Transverse colon (tissue), 4 donors: ENCODE data around the gene RPL28. TPM values are rescaled to one million over a fixed set of nuclear protein-coding genes. Genes with fewer than 3 reads are reported as not detected.

ENCODE experiments used
- DNase-seq: peaks from one replicate; pipeline ENCODE4 v3.0.0-alpha.2; 2019
- H3K27ac ChIP-seq, 4 donors: fragments of 200-600 bp; sonication (generic); 2 replicates each; pipeline ENCODE4 v1.5.1; 2016 to 2018; ENCODE audit warnings: inconsistent platforms in 4 of 4
- H3K27me3 ChIP-seq: fragments of 200-600 bp; sonication (generic); 2 replicates; pipeline ENCODE4 v1.5.1; 2017; ENCODE audit warnings: inconsistent platforms
- H3K36me3 ChIP-seq, 4 donors: fragments of 200-600 bp; sonication (generic); 2 replicates each; pipeline ENCODE4 v1.5.1; 2017 to 2019; ENCODE audit warnings: inconsistent platforms in 4 of 4
- H3K4me1 ChIP-seq, 4 donors: fragments of 200-600 bp; sonication (generic); 2 replicates each; pipeline ENCODE4 v1.5.1; 2017 to 2020; ENCODE audit warnings: inconsistent platforms in 4 of 4
- H3K4me3 ChIP-seq, 4 donors: fragments of 200-600 bp; sonication (generic); 1 replicate in 1 of 4; 2 replicates in 3 of 4; pipeline versions ENCODE4 v1.5.1 to v1.6.1; 2017 to 2019; ENCODE audit warnings: inconsistent platforms in 4 of 4
- H3K9me3 ChIP-seq, 2 donors: fragments of 200-600 bp; sonication (generic); 2 replicates each; pipeline ENCODE4 v1.5.1; 2017 to 2019; ENCODE audit warnings: inconsistent platforms in 2 of 2
- EP300 ChIP-seq: sonication (generic); formaldehyde crosslinking; IDR thresholded peaks from one replicate; pipeline ENCODE4 v1.6.1; 2017; ENCODE audit warnings: antibody characterized with exemption, low read depth
- POLR2A ChIP-seq: fragments of 450-650 bp; IDR thresholded peaks from one replicate; pipeline ENCODE4 v1.6.1; 2016; ENCODE audit warnings: antibody characterized with exemption, mild to moderate bottlenecking, moderate library complexity
- POLR2AphosphoS5 ChIP-seq, 3 donors: sonication (generic); formaldehyde crosslinking; IDR thresholded peaks; one replicate each; pipeline ENCODE4 v1.6.1; 2016; ENCODE audit warnings: antibody characterized with exemption in 3 of 3
- WGBS, 2 donors: methylation state at CpG; one replicate each; pipeline ENCODE4 v1.1.5; 2018; ENCODE audit warnings: low coverage in 1 of 2; 5-methylcytosine and 5-hydroxymethylcytosine counted together
- in situ Hi-C, 4 donors: fragments of 200-750 bp; cut with MboI; loops; one replicate each; pipeline versions ENCODE4 v1.15.0 to v1.15.1; 2017; ENCODE audit warnings: low sequenced_read_pairs in 3 of 4, low pct_ligation_motif_present in 1 of 4, low pct_unique_long_range_greater_than_20kb in 1 of 4
- intact Hi-C: fragments of 100-400 bp; cut with DNase I; formaldehyde crosslinking; loops from one replicate; pipeline ENCODE4 v1.15.1; 2023; ENCODE audit warnings: low total_unique reads
- total RNA-seq, 4 donors: library from RNA; depleted of rRNA; stranded (reverse); fragments of >200 nt; gene quantifications; one replicate each; pipeline ENCODE4 v1.1.0, GENCODE V29; 2016
- TF ChIP-seq, protein P1 (sequence below), 5 experiments: fragments of 200-600 bp in 3 of 5; fragments of 450-650 bp in 2 of 5; sonication (generic) in 3 of 5; IDR thresholded peaks; 1 replicate in 2 of 5; 2 replicates in 3 of 5; pipeline ENCODE4 v1.5.1; 2016 to 2017; ENCODE audit warnings: antibody characterized with exemption in 5 of 5, inconsistent platforms in 3 of 5, mild to moderate bottlenecking in 2 of 5, moderate library complexity in 1 of 5

Gene RPL28
- total RNA-seq, 4 donors from 2014 or later: 448 to 648 (median 605) TPM

GRCh38 chr19:55373306-55373992 lies 12.3 kb upstream of the RPL28 start:
- peaks cover 3 to 34% (median 20%) of the 10 kb centered on the region in 4 donors for H3K4me1 ChIP-seq
- no peaks in the 10 kb centered on the region for H3K36me3 ChIP-seq
- peaks cover 81% of the 10 kb centered on the region for H3K27me3 ChIP-seq
- no peak for TF ChIP-seq POLR2A
- no peak for TF ChIP-seq EP300
- TF ChIP-seq, protein P1, sequence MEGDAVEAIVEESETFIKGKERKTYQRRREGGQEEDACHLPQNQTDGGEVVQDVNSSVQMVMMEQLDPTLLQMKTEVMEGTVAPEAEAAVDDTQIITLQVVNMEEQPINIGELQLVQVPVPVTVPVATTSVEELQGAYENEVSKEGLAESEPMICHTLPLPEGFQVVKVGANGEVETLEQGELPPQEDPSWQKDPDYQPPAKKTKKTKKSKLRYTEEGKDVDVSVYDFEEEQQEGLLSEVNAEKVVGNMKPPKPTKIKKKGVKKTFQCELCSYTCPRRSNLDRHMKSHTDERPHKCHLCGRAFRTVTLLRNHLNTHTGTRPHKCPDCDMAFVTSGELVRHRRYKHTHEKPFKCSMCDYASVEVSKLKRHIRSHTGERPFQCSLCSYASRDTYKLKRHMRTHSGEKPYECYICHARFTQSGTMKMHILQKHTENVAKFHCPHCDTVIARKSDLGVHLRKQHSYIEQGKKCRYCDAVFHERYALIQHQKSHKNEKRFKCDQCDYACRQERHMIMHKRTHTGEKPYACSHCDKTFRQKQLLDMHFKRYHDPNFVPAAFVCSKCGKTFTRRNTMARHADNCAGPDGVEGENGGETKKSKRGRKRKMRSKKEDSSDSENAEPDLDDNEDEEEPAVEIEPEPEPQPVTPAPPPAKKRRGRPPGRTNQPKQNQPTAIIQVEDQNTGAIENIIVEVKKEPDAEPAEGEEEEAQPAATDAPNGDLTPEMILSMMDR (IDR thresholded peaks at IDR 0.05): no peak
- no peak for TF ChIP-seq POLR2AphosphoS5 (IDR thresholded peaks at IDR 0.05)
- no peak overlapping the region for H3K4me3 ChIP-seq
- 34% methylated on average over 9 of the region's 9 CpGs; no CpG with 5 or more reads in 1 of the 2 donors for WGBS, 2 donors
- DNase-seq: no peak
- no peaks in the 10 kb centered on the region for H3K9me3 ChIP-seq
- intact Hi-C loops (loop anchor here (1.0 kb wide), 1 partner anchor 144 kb away; no protein-coding TSS in a partner anchor), in situ Hi-C loops (no loop called here)
- H3K27ac ChIP-seq: peak overlapping the region in 1 of 4 donors; percentile 31

DNA sequence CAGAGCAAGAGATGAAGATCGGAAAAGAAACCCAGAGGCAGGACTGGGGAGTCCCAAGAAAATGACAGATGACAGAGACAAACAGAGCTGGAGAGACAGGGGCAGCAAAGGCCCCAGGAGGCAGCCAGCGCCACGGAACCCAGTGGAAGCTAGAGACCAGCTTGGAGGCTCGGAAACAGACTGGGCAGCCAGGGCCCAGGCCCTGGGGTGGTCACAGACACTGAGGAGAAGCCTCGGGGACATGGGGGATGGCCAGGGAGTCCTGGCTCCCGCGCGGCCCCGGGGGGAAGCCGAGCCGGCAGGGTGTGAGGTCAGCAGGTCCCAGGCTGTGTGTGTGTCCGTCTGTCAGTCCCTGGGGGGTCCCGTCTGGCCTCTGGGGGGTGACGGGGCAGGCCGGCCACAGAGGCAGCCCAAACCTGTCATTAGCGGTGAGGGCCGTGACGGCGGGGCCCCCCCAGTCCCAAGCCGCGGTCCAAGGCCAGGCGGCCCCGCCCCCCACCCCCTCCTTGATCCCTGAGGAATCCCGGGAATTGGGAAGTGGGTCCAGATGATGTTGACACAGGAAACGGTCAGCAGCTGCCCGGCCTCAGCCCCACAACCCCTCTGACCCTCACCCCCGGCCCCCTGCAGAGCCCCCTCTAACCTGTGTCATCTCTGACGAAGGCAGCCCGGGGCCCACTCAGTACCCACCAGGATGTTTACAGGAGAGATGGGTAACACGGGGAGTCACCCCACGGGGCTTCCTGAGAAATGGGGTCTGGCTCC lies 11.6 kb upstream of the RPL28 start:
- no peak for TF ChIP-seq EP300
- no peak for TF ChIP-seq POLR2AphosphoS5 (IDR thresholded peaks at IDR 0.05)
- TF ChIP-seq, protein P1 (IDR thresholded peaks at IDR 0.05): no peak
- TF ChIP-seq POLR2A: no peak
- peaks cover 74% of the 10 kb centered on the region for H3K27me3 ChIP-seq
- no peak for DNase-seq
- in situ Hi-C loops: no loop called here
- WGBS, 2 donors: 8 to 26% methylated on average over 5 to 29 of the region's 31 CpGs
- no peaks in the 10 kb centered on the region for H3K36me3 ChIP-seq
- H3K27ac ChIP-seq: peak overlapping the region in 1 of 4 donors; percentile 31
- H3K4me3 ChIP-seq: no peak overlapping the region
- intact Hi-C loops: loop anchor here (1.0 kb wide), 1 partner anchor 145 kb away; no protein-coding TSS in a partner anchor
- H3K4me1 ChIP-seq: peaks cover 2 to 29% (median 16%) of the 10 kb centered on the region in 4 donors
- H3K9me3 ChIP-seq: no peaks in the 10 kb centered on the region

DNA sequence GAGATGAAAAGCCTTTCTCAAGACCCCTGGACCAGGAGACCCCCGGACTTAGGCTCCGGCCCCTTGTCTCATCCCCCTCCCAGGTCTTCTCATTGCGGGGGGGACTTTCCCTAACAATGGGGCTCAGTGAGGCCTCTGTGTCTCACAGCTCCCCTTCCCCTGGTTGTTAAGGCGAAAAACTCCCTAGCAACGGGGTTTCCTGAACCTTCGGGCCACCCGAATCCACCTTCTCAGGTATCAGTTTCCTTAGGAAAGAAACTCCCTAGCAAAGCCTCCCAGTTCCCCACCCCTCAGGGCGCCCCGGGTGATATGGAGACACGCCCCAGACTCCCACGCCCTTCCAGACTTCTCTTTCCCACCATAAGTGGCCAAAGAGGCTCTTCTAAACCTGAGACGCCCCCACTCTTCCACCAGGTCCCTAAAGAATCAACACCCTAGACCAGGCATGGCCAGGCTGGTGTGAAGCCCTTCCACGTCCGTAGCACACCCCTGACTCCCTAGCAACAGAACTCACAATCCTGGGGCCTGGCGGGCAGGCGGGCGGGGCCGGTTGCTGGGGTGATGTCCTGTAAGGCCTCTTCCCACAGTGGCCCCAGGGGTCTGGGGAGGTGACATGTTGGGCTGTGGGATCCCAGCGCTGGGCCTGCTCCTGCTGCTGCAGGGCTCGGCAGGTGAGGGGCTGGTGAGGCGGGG lies 9.3 kb upstream of the RPL28 start, which contains the start of gene TMEM190:
TSS of gene TMEM190 (plus strand) at position 586 of the 693 bp plus-strand sequence. CDS start at position 614, 28 bp downstream.
- Histone ChIP-seq H3K36me3 (no peaks in the 10 kb centered on the region), H3K9me3 (no peaks in the 10 kb centered on the region), H3K4me1 (peaks cover 0 to 18% (median 7%) of the 10 kb centered on the region in 4 donors), H3K4me3 (no peak within 1 kb of the TSS), H3K27ac (no peak within 1 kb of the TSS), H3K27me3 (peaks cover 53% of the 10 kb centered on the region)
- WGBS, 2 donors: 32 to 41% methylated on average over 6 to 20 of the region's 21 CpGs
- TF ChIP-seq, protein P1 (IDR thresholded peaks at IDR 0.05): no peak
- TF ChIP-seq EP300 (no peak), POLR2AphosphoS5 (IDR thresholded peaks at IDR 0.05) (no peak)
- in situ Hi-C loops (loop anchor here in 1 of 4 donors (25.0 kb wide), 1 partner anchor 89 kb away; the partner anchor contains the start of genes BRSK1 and HSPBP1), intact Hi-C loops (no loop called here)
- DNase-seq: no peak
